Measurements from ENCODE around the gene GPR132.

Gene GPR132

GRCh38 chr14:105011312-105011990 lies 53.8 kb downstream of the GPR132 start:
- TF ChIP-seq CTCF (IDR thresholded peaks at IDR 0.05), result no peak
- H3K4me3 ChIP-seq (ENCODE audit: low read depth, low read length), result no peak overlapping the region
- no peaks in the 10 kb centered on the region for H3K36me3 ChIP-seq (ENCODE audit: control insufficient read depth, insufficient read depth, low read length)
- H3K4me2 ChIP-seq (ENCODE audit: low read length), result no peak overlapping the region
- H3K79me2 ChIP-seq, result no peaks in the 10 kb centered on the region
- no peak overlapping the region for H3K27ac ChIP-seq
- H2AFZ ChIP-seq, result no peak overlapping the region
- H3K27me3 ChIP-seq (ENCODE audit: control insufficient read depth, insufficient read depth, low read length), result no peaks in the 10 kb centered on the region
- no peaks in the 10 kb centered on the region for H3K9me3 ChIP-seq (ENCODE audit: control insufficient read depth, low read length)
- no peaks in the 10 kb centered on the region for H3K4me1 ChIP-seq
- H3K9ac ChIP-seq, result no peak overlapping the region

GRCh38 chr14:105010891-105011291 lies 54.3 kb downstream of the GPR132 start:
- no peak overlapping the region for H3K4me2 ChIP-seq (ENCODE audit: low read length)
- H3K4me1 ChIP-seq, result no peaks in the 10 kb centered on the region
- H3K27ac ChIP-seq, result no peak overlapping the region
- H3K4me3 ChIP-seq (ENCODE audit: low read depth, low read length), result no peak overlapping the region
- no peak overlapping the region for H2AFZ ChIP-seq
- no peak overlapping the region for H3K9ac ChIP-seq
- H3K9me3 ChIP-seq (ENCODE audit: control insufficient read depth, low read length), result no peaks in the 10 kb centered on the region
- H3K79me2 ChIP-seq, result no peaks in the 10 kb centered on the region
- H3K36me3 ChIP-seq (ENCODE audit: control insufficient read depth, insufficient read depth, low read length), result no peaks in the 10 kb centered on the region
- no peaks in the 10 kb centered on the region for H3K27me3 ChIP-seq (ENCODE audit: control insufficient read depth, insufficient read depth, low read length)
- TF ChIP-seq CTCF (IDR thresholded peaks at IDR 0.05), result no peak

GRCh38 chr14:105010106-105010505 lies 55.1 kb downstream of the GPR132 start:
- Histone ChIP-seq H3K36me3 (ENCODE audit: control insufficient read depth, insufficient read depth, low read length) (no peaks in the 10 kb centered on the region), H3K4me2 (ENCODE audit: low read length) (no peak overlapping the region), H3K4me1 (no peaks in the 10 kb centered on the region), H2AFZ (no peak overlapping the region), H3K27me3 (ENCODE audit: control insufficient read depth, insufficient read depth, low read length) (no peaks in the 10 kb centered on the region), H3K9ac (no peak overlapping the region), H3K27ac (no peak overlapping the region), H3K79me2 (no peaks in the 10 kb centered on the region), H3K9me3 (ENCODE audit: control insufficient read depth, low read length) (no peaks in the 10 kb centered on the region), H3K4me3 (ENCODE audit: low read depth, low read length) (no peak overlapping the region)
- TF ChIP-seq CTCF (IDR thresholded peaks at IDR 0.05), result no peak

- H3K4me2 ChIP-seq (ENCODE audit: low read length), result no peak overlapping the region
- no peaks in the 10 kb centered on the region for H3K27me3 ChIP-seq (ENCODE audit: control insufficient read depth, insufficient read depth, low read length)
- H3K4me3 ChIP-seq (ENCODE audit: low read depth, low read length), result no peak overlapping the region
- no peak overlapping the region for H2AFZ ChIP-seq
- no peaks in the 10 kb centered on the region for H3K79me2 ChIP-seq
- no peaks in the 10 kb centered on the region for H3K9me3 ChIP-seq (ENCODE audit: control insufficient read depth, low read length)
- H3K36me3 ChIP-seq (ENCODE audit: control insufficient read depth, insufficient read depth, low read length), result no peaks in the 10 kb centered on the region
- no peak overlapping the region for H3K27ac ChIP-seq
- H3K9ac ChIP-seq, result no peak overlapping the region
- H3K4me1 ChIP-seq, result no peaks in the 10 kb centered on the region
- no peak for TF ChIP-seq CTCF (IDR thresholded peaks at IDR 0.05)
Observed at GRCh38 chr14:105007593-105008264, 57.5 kb downstream of the GPR132 start.
